Hindlimb muscle (tissue), 1 donor: ENCODE data around the gene TTBK1. TPM values are rescaled to one million over a fixed set of nuclear protein-coding genes. Genes with fewer than 3 reads are reported as not detected.

Experiments used
- DNase-seq: peaks from one replicate; pipeline ENCODE4 v3.0.0-alpha.2; 2013
- polyA plus RNA-seq: library from polyadenylated mRNA; unstranded; fragments of 120-200 nt; gene quantifications from one replicate; pipeline ENCODE4 v1.2.1, GENCODE V29; 2013; ENCODE audit not compliant: insufficient read length

The TTBK1 gene
- polyA plus RNA-seq, 1 donor: 0.10 TPM

DNA sequence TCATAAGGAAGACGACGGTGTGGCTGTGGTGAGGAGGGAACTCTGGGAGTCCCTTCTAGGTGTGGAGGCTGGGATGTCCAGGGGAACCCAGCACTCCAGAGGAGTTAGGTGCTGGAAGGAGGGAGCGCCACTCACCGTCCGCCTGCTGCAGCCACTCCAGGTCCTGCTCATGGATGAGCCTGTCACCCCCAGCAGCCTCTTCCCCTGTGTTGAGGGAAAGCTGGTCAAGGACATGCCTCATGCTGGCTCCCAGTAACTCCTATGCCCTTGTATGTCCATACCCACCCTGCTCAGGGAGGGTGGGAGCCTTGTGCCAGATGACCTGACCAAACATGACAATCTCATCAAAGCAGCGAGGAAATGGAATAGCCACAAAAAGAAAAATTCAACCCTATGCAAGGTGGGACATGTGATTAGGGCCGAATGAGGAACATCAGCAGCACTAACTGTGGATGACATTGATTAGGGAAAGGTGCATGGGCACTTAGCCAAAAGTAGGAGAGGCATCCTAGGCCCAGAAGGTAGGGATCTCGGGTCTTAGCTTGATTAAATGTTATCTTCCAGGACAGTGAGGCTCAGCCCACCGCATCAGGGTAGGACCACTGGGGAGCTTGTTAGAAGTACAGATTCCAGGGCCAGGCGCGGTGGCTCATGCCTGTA is 17.0 kb upstream of the TTBK1 start:
- no peak for DNase-seq

DNA sequence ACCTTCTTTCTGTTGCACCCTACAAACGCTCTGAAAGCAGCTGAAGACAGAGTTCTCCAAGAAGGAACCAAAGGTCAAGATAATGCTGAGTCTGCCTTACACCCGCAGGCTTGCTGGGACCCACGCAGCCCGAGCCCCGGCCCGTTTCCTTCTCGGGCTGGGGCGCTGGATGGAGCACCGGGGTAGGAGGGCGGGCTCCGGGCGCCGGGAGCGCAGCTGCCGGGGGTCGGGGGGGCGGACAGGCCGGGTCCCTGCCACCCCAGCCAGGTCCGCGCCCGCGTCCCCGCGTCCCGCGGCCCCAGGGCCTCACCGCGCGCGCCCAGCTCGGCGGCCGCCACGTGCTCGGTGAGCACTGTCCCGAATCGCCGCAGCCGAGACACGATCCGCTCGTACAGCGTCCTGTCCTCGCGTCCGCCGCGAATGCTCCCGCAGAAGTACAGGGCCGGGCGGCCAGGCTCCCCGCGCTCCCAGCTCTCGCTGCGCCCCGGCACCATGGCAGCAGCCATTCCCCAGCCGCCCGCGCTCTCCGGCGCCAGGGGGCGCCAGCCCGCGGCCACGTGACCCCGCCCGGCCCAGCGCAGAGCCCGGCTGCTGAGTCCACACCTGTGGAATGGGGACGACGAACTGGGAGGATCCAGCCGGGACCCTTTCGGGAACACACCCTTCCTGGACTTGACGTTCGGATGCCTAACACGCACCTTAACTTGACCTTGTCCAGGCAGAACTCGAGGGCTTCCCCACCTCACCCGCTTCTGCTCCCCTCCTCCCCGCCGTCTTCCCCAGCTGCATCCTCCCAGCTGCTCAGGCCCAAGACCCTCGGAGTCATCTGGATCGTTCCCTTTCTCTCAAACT is 14.1 kb upstream of the TTBK1 start, which contains the start of gene DNPH1:
Gene DNPH1 (minus strand): TSS at position 531 of the 852 bp plus-strand sequence. CDS start 25 bp downstream, at position 506.
- peak; percentile 88 for DNase-seq

DNA sequence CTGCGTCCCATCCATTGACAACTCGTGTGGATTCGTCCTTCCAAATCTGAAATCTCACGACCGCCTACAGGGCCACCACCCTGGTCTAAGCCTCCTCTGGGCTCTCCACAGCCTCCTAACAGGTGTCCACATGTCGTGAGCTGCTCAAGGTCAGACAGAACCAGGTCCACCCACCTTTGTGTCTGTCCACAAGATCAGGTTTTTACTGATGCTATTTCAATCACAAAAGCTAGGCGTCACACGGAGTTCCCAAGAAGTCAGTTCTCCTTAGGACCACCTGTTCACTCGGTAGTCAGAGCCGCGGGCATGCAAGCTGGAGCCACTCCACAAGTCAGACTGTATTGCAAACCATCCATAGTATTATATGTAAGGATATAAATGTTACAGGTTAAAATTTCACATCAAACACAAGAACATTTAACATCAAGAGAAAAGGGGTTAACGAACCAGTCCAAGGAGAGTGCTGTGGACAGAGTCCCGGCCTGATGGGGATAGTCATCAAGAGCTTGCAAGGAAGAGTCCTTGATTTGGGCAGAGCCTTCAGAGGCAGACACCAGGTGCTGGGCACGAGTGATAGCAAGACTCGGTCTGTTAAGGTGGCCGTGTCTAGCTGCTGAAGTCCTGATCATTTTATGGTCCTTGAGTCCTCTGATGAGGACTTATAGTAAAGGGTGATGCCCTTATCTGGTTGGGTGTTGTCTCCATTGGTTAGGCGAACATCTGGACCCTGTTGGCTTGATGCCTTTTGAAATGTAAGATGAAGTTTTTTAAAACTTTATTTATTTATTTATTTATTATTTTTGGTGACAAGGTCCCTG is 13.3 kb upstream of the TTBK1 start:
- no peak for DNase-seq

DNA sequence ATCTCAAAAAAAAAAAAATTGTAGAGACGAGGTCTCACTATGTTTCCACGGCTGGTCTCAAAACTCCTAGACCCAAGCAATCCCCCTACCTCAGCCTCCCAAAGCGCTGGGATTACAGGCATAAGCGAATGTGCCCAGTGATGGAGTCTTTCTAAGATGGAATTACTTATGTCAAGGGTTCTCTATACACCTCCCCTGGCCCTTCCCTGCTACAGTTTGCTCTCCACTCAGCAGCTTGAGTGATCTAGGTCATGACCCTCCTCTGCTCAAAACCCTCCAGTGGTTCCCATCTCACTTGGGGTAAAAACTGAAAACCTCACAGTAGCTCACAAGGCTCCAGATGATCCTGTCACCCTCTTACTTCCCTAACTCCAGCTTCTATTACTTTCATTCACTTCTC is 12.2 kb upstream of the TTBK1 start:
- DNase-seq: no peak

DNA sequence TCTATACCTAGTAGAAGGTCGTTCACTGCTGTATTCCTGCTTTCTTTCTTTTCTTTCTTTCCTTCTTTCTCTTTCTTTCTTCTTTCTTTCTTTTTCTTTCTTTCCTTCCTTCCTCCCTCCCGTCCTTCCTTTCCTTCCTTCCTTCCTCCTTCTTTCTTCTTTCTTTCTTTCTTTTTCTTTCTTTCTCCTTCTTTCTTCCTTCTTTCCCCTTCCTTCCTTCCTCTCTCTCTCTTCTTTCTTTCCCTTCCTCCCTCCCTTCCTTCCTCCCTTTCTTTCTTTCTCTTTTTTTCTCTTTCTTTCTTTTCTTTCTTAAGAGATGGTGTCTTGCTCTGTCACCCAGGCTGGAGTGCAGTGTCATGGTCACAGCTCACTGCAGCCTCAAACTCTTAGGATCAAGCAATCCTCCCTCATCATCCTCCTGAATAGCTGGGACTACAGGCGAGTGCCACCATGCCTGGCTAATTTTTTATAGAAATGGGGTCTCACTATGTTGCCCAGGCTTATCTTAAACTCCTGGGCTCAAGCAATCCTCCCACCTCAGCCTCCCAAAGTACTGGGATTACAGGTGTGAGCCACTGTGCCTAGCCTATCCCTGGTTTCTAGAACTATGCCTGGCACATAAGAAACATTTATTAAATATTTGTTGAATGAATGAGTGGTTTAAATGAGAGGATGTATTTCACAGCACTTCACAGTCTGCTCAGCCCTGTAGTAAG is 11.4 kb upstream of the TTBK1 start:
- no peak for DNase-seq

DNA sequence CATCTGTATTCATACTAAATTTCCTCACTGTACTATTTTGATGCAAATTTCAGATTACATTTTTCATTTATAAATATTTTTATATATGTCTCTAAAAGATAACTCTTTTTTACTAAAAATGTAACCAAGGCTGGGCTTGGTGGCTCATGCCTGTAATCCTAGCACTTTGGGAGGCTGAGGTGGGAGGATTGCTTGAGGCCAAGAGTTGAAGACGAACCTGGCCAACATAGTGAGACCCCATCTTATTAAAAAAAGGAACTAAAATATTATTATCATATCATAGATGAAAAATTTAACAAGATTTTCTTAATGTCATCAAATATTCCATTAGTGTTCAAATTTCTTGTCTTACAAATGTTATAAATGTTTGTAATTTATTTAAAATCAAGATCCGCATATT is 7.4 kb upstream of the TTBK1 start:
- DNase-seq: no peak

DNA sequence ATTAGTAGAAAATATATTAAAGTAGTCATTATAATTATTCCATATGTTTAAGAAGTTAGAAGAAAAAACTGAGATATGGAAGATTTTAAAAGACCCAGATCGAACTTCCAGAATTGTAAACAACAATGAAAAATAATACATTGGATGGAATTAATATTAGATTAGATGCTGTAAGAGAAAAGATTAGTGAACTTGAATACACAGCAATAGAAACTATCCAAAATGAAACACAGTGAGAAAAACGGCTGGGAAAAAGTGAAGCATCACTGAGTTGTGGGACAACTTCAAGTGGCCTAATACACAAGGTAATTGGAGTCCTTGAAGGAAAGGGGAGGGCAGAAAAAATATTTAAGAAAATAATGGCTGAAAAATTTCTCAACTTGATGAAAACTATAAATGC is 4.2 kb upstream of the TTBK1 start:
- no peak for DNase-seq

DNA sequence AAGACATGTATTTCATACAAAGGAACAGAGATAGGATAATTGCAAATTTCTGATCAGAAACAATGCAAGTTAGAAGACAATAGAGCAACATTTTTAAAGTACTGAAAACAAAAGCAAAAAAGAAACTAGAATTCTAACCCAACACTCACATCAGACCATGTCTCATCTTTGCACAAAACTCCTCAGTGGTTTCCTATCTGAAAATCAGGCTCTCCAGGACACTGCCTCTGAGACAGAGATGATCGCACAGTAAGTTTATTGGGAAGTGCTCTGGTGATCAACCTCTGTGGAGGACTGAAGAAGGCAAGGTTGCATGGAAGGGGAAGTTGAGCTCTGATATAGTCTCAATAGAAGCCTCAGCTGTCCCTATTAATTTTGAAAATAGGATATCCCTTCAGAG is 2.3 kb upstream of the TTBK1 start:
- DNase-seq: no peak

DNA sequence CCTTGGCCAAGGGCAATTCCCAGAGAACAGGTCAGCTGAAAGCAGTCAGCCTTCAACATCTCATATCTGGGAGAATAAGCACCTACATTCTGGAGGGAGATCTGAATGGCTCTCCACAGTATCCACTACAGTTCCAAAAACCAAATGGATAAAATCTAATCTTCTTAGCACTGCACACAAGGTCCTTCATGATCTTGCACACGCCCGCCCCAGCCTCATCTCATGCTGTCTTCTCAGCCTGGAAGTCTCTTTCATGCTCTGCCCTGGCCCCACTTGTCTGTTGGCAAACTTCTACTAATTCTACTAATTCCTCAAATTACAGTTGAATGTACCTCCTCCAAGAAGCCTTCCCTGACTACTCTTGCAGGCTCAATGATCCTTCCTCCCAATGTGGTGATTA is 1.8 kb upstream of the TTBK1 start:
- DNase-seq: no peak

DNA sequence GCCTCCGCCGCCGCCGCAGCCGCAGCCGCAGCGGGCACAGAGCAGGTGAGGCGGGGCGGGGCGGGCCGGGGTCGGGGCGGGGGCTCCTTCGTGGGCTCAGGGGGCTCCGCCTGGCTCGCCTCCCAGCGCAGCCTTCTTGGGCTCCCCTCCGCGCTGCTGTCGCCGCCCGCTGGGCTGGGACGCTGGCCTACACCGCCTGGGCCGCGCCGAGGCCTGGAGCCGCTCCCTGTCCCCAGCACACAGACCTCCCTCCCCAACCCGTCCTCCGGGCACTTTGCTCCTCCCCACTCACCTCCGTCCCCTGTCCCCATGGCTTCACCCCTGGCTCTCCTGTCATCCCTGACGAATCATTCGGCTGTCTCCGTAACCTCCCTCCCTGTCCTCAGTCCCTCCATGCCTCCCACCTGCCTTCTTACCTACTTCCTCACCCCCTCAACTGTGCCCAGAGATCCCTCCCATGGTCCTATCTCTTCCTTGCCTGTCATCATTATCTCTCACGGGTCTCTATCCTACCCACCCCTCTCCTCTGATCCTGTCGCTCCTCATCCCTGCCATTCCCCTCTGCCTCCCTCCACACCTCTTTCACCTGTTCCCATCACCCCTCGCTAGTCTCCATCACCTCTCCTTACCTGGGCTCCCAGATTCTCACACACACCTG is 512 bp downstream of the TTBK1 start:
- no peak for DNase-seq

DNA sequence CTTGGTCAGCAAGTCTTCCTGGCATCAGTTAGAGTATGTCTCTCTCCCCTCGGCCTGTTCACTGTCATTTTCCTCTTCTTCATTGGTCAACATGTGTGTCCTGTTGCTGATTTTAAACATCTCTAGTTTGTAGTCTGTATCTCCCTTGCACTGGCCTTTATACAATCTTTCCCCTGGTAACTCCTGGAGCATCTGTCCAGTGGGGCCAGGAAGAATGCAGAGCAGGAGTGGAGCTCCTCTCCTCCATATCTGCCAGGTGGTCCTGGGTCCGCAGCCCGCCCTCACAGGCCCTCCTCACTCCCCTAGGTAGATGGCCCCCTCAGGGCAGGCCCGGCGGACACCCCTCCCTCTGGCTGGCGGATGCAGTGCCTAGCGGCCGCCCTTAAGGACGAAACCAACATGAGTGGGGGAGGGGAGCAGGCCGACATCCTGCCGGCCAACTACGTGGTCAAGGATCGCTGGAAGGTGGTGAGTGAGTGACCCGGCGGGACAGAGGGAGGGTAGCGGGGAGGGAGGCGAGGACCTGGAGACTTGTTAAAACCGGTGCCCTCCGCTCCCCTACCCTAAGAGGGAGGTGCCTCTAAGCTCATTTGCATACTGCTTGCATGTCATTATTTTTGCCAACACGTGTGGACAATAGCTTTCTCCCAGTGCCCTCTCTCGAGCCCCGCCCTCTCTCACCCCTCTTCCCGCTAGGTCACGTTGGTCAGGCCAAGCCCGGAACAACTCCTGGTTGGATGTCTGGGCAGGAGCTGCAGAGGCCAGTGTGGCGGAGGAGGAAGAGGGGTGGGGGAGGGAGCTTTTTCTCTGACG is 3.2 kb downstream of the TTBK1 start:
- DNase-seq: no peak

DNA sequence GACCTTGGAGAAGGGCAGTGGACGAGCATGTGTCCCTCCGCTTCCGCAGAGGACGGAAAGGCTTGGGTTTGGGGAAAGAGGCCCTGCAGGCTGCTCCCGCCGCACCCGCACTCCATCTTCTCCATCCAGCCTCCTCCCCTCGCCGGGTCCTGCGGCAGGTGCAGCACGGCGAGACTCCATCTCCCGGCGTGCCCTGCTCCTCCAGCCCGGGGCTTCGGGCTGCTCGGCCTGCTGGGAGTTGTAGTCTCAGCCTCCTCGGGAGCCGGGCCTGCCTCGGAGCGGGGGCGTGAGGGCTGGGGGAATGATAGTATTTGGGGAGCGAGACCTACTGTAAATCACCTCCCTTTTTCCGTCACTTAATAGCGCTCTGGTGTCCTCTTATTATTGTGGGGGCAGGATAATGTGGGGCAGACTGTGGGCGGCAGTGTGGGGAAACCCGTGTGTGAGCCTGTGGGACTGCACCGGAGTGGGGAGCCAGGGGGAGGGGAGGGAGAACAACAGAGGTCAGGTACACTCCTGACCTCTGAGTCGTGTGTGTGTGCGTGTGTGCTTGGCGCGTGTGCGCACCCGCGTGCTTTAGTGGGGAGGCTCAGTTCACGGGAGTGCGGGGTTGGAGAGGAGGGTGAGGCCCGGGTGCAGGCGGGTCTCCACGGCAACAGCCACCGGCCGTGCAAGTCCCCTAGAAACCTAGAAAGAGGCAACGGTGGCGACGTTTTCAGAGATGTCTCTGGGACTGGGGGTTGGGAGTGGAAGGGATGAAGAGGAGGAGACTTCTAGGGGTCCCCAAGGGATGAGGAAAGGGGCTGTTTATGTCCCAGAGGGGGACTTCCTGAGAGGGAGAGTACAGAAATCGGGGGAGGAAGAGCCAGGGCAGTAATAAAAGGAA is 4.1 kb downstream of the TTBK1 start:
- peak; percentile 59 for DNase-seq

DNA sequence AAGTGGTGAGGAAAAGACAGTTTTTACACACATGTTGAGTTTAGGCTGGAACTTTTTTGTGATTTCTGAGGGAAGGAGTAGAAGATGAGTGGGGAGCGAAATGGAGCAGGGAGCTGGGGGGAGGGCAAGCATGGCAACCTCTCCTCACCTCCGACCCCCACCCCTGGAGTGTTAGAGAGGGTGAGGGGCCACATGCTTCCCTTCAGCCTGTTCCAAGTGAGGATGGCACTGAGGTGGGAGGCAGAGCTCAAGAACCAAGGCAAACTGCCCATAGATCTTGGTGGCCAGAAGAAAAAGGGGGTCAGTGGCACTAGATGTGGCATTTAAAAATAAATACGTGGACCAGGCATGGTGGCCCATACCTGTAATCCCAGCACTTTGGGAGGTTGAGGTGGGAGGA is 4.8 kb downstream of the TTBK1 start:
- DNase-seq: no peak

DNA sequence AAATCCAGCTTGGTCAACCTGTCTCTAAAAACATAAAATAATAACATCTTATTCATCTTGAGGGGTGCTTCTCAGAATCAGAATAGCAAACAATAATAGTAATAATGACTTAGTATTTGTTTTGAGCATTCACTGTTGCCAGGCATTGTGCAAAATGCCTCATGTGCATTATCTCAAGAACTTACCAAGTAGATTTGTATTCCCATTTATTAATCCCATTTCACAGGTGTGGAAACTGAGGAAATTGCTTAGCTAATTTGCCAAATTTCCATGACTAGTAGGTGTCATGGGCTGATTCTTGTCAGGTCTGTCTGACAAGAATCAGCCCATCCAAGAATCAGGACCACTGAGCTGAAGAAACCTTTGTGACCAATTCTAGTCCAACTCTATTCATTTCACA is 5.5 kb downstream of the TTBK1 start:
- no peak for DNase-seq

DNA sequence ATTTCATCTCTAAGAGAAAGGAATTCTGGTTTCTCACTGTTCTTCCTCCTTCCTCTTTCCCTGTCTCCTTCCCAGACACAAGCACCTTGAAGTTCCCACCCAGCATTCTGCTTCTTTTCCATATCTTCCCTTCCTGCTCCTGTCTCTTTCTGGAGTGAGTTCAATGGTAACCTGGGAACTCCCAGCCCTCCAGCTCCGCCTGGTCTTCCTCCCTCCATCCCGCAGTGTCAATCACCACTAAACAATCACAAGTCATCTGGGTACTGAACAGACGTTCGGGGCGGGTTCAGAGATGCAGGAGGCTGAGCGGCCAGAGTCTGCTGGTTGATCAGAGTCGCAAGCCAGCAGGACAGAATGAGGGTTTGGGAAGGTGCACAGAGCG is 7.7 kb downstream of the TTBK1 start:
- DNase-seq: no peak

DNA sequence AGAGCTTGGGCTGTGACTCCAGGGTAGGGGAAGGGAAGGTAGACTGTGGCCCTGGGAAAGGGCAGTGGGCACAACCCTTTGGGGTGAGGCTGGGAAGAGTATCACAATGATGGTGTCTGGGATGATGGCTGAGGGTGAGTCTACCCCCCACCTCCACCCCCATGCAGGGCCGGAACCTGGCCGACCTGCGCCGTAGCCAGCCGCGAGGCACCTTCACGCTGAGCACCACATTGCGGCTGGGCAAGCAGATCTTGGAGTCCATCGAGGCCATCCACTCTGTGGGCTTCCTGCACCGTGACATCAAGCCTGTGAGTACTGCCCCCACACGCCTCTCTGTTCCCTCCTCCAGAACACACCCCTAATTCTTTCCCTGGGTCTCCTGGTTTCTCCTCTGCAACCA is 10.1 kb downstream of the TTBK1 start:
- DNase-seq: no peak

DNA sequence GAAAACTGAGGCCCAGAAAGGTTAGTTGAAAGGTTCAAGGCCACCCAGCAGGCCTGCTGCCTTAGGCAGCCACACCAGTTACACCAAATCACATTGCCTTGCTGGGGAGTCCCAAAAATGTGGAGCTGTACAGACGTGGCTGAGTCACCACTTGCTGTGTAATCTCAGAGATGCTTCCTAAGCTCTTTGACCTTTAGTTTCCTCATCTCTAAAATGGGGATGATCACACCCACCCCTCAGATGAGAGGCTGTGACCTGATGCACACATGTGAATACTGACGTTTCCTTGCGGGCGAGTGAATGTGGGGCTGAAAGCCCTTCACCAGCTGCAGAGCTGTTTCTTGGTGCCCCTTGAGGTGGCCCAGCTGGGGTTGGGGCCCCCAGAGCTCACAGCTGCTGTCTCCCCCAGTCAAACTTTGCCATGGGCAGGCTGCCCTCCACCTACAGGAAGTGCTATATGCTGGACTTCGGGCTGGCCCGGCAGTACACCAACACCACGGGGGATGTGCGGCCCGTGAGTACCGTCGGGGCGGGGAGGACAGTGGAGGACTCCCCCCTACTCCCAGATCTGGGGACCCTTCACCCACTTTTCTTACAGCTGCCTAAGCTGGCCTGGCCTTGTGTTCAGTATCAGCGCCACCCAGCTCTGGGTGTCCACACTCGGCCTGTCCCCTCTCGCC is 11.0 kb downstream of the TTBK1 start:
- no peak for DNase-seq

DNA sequence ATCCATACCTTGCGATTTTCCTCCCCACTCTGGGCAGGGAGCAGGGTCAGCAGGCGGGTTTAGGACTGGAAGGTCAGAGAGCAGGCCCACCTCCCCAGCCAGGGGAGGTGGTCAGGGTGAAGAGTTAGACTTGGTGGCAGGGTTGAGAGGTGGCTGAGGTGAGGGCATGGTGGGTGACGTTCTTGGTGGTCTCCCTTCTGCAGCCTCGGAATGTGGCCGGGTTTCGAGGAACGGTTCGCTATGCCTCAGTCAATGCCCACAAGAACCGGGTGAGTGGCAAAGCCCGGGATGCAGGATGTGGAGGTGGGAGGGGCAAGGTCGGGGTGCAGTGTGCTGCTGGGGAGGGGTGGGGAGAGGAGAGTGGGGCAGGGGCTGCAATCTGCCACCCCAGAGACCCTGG is 11.6 kb downstream of the TTBK1 start:
- DNase-seq: no peak

DNA sequence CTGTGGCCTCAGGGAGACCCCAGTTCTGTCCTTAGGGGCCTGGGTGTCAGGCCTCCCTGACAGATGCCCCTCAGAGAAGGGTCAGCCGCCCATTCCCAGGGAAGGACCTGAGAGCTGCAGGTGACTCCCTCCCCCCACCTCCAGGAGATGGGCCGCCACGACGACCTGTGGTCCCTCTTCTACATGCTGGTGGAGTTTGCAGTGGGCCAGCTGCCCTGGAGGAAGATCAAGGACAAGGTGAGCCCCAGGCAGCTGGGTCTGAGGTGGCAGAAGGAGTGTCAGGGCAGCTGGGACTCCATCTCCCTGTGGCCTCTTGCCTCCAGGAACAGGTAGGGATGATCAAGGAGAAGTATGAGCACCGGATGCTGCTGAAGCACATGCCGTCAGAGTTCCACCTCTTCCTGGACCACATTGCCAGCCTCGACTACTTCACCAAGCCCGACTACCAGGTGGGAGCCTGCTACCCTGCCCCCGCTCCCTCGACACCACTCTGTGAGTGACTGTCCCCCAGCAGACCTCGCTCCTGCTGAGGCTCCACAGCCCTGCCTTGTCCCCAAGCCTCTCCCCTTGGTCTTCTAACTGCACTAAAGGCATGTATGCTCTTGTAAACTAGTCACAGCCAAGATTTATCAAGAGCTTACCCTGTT is 12.2 kb downstream of the TTBK1 start:
- DNase-seq: no peak
